HepG2 (cell line): Measurements from ENCODE around the gene SMPD3. TPM values are rescaled to one million over a fixed set of nuclear protein-coding genes. Genes with fewer than 3 reads are reported as not detected.

Source experiments
- AHR ChIP-seq: IDR thresholded peaks from 2 replicates; pipeline ENCODE4 v1.6.1; 2018; ENCODE audit warnings: missing genetic modification reagents, missing compliant biosample characterization
- ARNT2 ChIP-seq: sonication (generic); formaldehyde crosslinking; IDR thresholded peaks from 2 replicates; pipeline ENCODE4 v1.8.0; 2022; ENCODE audit warnings: mild to moderate bottlenecking, low read depth, missing genetic modification reagents, moderate library complexity
- ATM ChIP-seq: fragments of 450-650 bp; IDR thresholded peaks from 2 replicates; pipeline ENCODE4 v1.7.1; 2017; ENCODE audit warnings: mild to moderate bottlenecking, borderline replicate concordance
- ETV6 ChIP-seq: sonication (generic); formaldehyde crosslinking; conservative IDR thresholded peaks from 2 replicates; pipeline ENCODE4 v1.4.0; 2020; ENCODE audit warnings: missing genetic modification reagents
- FOSL2 ChIP-seq: sonication (generic); formaldehyde crosslinking; IDR thresholded peaks from 2 replicates; pipeline ENCODE4 v1.4.0; 2020; ENCODE audit warnings: missing genetic modification reagents
- HES4 ChIP-seq: sonication (generic); formaldehyde crosslinking; IDR thresholded peaks from 2 replicates; pipeline ENCODE4 v1.9.0; 2021; ENCODE audit warnings: mild to moderate bottlenecking, missing genetic modification reagents, borderline replicate concordance
- HOXD1 ChIP-seq: sonication (generic); formaldehyde crosslinking; IDR thresholded peaks from 2 replicates; pipeline ENCODE4 v1.5.0; 2020; ENCODE audit warnings: missing genetic modification reagents
- IKZF1 ChIP-seq: fragments of 450-650 bp; IDR thresholded peaks from 2 replicates; pipeline ENCODE4 v1.7.1; 2016
- KLF13 ChIP-seq: sonication (generic); formaldehyde crosslinking; IDR thresholded peaks from 2 replicates; pipeline ENCODE4 v1.4.0; 2020; ENCODE audit warnings: mild to moderate bottlenecking, missing genetic modification reagents
- MXD4 ChIP-seq: IDR thresholded peaks from 2 replicates; pipeline ENCODE4 v1.6.1; 2016; ENCODE audit warnings: mild to moderate bottlenecking, missing biosample characterization, missing genetic modification reagents
- NBN ChIP-seq: fragments of 450-650 bp; conservative IDR thresholded peaks from 2 replicates; pipeline ENCODE4 v1.6.1; 2017
- NFYB ChIP-seq: sonication (generic); formaldehyde crosslinking; IDR thresholded peaks from 2 replicates; pipeline ENCODE4 v1.4.0; 2020; ENCODE audit warnings: missing genetic modification reagents
- PAWR ChIP-seq: sonication (generic); formaldehyde crosslinking; IDR thresholded peaks from 2 replicates; pipeline ENCODE4 v1.4.0; 2020; ENCODE audit warnings: missing genetic modification reagents, mild to moderate bottlenecking, borderline replicate concordance
- PBX3 ChIP-seq: sonication (generic); formaldehyde crosslinking; IDR thresholded peaks from 2 replicates; pipeline ENCODE4 v1.8.1; 2023; ENCODE audit warnings: missing genetic modification reagents, inconsistent platforms, borderline replicate concordance
- RFXANK ChIP-seq: IDR thresholded peaks from 2 replicates; pipeline ENCODE4 v1.6.1; 2016
- RXRB ChIP-seq: IDR thresholded peaks from 2 replicates; pipeline ENCODE4 v1.6.1; 2016; ENCODE audit warnings: borderline replicate concordance, missing genetic modification reagents, missing compliant biosample characterization
- THRA ChIP-seq: sonication (generic); formaldehyde crosslinking; IDR thresholded peaks from 2 replicates; pipeline ENCODE4 v1.4.0; 2020; ENCODE audit warnings: missing genetic modification reagents, borderline replicate concordance
- ZBED4 ChIP-seq: sonication (generic); formaldehyde crosslinking; IDR thresholded peaks from 2 replicates; pipeline ENCODE4 v1.4.0; 2020; ENCODE audit warnings: missing genetic modification reagents, borderline replicate concordance
- ZNF350 ChIP-seq: sonication (generic); formaldehyde crosslinking; IDR thresholded peaks from 2 replicates; pipeline ENCODE4 v1.4.0; 2020; ENCODE audit warnings: mild to moderate bottlenecking, low read depth, missing genetic modification reagents, borderline replicate concordance
- ZNF503 ChIP-seq: sonication (generic); formaldehyde crosslinking; IDR thresholded peaks from 2 replicates; pipeline ENCODE4 v1.4.0; 2020; ENCODE audit warnings: missing genetic modification reagents
- ZNF512 ChIP-seq: sonication (generic); formaldehyde crosslinking; IDR thresholded peaks from 2 replicates; pipeline ENCODE4 v1.4.0; 2020; ENCODE audit warnings: mild to moderate bottlenecking, missing genetic modification reagents
- polyA plus RNA-seq, 8 experiments: library from polyadenylated mRNA; depleted of rRNA in 3 of 8; stranded (reverse) in 7 of 8; unstranded in 1 of 8; fragments of >200 nt; fragmentation: Illumina TruSeq in 4 of 8; extraction: Trizol in 4 of 8; gene quantifications; 2 replicates each; pipeline versions ENCODE4 v1.2.1 to v1.2.3, GENCODE V29; 2011 to 2016; ENCODE audit warnings: low read depth in 4 of 8, missing spikeins in 1 of 8, mixed read lengths in 1 of 8; ENCODE audit not compliant: insufficient read depth in 1 of 8
- total RNA-seq, 5 experiments: library from RNA; depleted of rRNA; stranded (reverse); fragments of >200 nt; fragmentation: Illumina TruSeq; extraction: Trizol; gene quantifications; 2 replicates each; pipeline ENCODE4 v1.2.3, GENCODE V29; 2016; ENCODE audit warnings: low read depth in 1 of 5

The SMPD3 gene
- total and polyA plus RNA-seq, 2 of the 13 experiments (the other 11 are each of a cell fraction or from before 2014, with no cell fraction given), result 0.07 to 0.32 TPM

GRCh38 chr16:68444056-68444657 is 4.2 kb downstream of the SMPD3 start (continued):
- TF ChIP-seq ZBED4 (CRISPR knock-in tag) (0 out of 2 replicates have a peak, but pooled peaks have one; percentile 44), ATM (no peak), IKZF1 (no peak), MXD4 (peak; percentile 31; the same call in 1 of the 2 replicates), PAWR (CRISPR knock-in tag) (no peak), NBN (no peak), ETV6 (0 out of 2 replicates have a peak, but pooled peaks have one; percentile 52), ZNF503 (CRISPR knock-in tag) (no peak), FOSL2 (CRISPR knock-in tag) (peak; percentile 60), RXRB (CRISPR knock-in tag) (peak; percentile 37; the same call in 1 of the 2 replicates), ARNT2 (peak; percentile 34; the same call in 1 of the 2 replicates), ZNF512 (no peak), PBX3 (CRISPR knock-in tag) (peak; percentile 56; the same call in 1 of the 2 replicates), RFXANK (no peak), NFYB (CRISPR knock-in tag) (0 out of 2 replicates have a peak, but pooled peaks have one; percentile 34), HOXD1 (CRISPR knock-in tag) (0 out of 2 replicates have a peak, but pooled peaks have one; percentile 59), THRA (CRISPR knock-in tag) (no peak), ZNF350 (CRISPR knock-in tag) (no peak), AHR (CRISPR knock-in tag) (peak; percentile 73; the same call in 1 of the 2 replicates), KLF13 (CRISPR knock-in tag) (0 out of 2 replicates have a peak, but pooled peaks have one; percentile 34), HES4 (peak; percentile 84)
